Dermis microvascular lymphatic vessel endothelial cell (primary cell): ENCODE results near the gene PLCD4. TPM values are rescaled to one million over a fixed set of nuclear protein-coding genes. Genes with fewer than 3 reads are reported as not detected.

ENCODE experiments used
- DNase-seq, 2 donors: peaks; one replicate each; pipeline versions ENCODE4 v3.0.0 to v3.0.0-alpha.2; 2010; ENCODE audit warnings: low read depth in 2 of 2
- total RNA-seq: library from RNA; depleted of rRNA; stranded (reverse); fragments of >200 nt; gene quantifications from 2 replicates; pipeline ENCODE4 v1.2.1, GENCODE V29; 2014

Gene PLCD4
- total RNA-seq, 1 donor from 2014 or later, result 1.4 TPM

DNA sequence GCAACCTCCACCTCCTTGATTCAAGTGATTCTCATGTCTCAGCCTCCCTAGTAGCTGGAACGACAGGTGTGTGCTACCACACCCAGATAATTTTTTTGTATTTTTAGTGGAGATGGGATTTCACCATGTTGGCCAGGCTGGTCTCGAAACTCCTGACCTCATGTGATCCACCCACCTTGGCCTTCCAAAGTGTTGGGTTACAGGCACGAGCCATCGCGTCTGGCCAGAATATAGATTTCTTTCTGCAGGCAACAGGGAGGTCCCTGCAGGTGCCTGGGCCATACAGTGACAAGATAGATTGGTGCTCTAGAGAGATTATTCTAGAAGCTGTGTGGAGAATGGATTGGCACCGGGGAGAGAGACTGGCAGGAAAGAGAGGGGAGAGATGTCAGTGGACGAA lies 13.3 kb downstream of the PLCD4 start:
- DNase-seq, result no peak

DNA sequence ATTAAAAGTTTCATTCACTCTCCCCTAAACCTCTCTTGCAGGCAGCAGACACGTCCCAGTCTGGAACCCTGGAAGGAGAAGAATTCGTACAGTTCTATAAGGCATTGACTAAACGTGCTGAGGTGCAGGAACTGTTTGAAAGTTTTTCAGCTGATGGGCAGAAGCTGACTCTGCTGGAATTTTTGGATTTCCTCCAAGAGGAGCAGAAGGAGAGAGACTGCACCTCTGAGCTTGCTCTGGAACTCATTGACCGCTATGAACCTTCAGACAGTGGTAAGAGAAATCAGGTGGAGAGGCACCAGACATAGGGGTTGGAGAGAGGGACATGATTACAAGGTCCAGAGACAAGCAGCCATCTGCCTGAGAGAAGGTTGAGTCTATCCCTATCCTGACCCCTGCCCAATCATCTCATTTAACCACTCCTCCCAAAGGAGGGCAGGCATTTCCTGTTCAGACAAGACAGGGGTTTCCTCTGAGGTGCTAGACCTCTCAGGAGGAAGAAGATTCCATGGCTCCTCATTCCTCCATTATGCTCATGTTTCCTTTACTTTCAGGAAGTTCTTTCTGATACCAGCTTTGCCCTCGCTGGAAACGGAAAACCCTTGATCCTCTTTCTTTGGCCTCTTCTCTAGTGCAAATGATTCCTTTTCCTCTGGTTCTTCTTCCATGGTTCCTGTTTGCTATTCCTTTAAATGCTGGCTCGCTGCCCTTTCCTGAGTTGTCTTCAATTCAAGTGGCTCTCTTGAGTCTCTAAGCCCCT lies 15.1 kb downstream of the PLCD4 start:
- peak in 1 of 2 donors; percentile 12 for DNase-seq

DNA sequence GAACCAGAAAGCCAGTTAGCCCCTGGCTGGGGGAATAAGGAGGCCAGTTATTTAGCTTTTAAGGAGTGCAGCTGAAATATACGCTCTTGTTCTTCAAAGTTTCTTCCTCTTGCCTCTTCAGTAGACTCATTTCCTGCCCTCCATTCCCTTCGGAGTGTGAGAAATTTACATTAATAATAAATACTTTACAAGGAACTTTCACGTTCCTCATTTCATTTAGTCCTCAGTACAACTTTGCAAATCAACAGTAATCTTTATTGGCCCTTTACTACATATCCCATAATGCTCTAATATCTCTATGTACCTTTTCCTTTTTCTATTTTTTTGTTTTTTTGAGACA lies 15.6 kb downstream of the PLCD4 start:
- no peak for DNase-seq

DNA sequence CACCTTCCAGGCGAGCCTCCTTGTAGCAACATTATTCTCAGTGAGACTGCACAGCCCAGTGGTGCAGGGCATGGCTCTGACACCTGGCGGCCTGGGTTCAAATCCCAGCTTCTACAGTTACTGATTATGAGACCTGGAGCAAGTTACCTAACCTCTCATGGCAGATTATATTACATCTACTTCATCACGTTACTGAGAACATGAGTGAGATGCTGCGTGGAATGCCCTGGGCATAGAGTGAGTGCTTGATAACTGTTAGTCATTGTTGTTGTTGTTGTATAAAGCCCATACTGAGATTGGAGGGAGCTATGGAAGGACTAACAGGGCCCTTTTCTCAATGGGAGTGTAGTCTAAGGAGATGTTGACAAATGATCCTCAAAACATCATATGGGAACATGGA lies 18.7 kb downstream of the PLCD4 start:
- DNase-seq, result no peak

DNA sequence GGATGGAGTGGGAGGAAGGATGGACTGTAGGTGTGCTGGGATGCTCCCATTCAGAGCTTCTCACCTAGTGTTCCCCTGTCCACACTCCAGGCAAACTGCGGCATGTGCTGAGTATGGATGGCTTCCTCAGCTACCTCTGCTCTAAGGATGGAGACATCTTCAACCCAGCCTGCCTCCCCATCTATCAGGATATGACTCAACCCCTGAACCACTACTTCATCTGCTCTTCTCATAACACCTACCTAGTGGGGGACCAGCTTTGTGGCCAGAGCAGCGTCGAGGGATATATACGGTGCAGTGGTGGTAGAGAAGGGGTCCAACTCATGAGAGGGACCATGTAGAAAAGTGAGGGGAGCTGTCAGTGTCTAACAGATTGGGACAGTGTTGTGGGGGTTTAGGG lies 20.2 kb downstream of the PLCD4 start:
- DNase-seq, result no peak

DNA sequence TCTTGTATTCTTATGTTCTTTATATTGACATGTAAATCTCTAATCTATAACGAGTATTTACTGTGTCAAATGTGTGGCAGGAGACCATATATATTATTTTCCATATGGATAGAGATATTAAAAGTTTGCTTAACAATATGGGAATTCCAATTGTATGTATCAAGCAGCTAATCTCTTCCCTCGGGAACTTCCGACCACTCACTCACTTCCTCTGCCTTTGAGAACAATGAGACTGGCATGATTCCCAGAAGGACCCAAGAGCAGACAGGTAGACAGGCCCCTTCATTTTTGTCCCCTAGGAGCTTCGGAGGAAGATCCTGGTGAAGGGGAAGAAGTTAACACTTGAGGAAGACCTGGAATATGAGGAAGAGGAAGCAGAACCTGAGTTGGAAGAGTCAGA lies 24.1 kb downstream of the PLCD4 start:
- peak; percentile 43 to 92 for DNase-seq

DNA sequence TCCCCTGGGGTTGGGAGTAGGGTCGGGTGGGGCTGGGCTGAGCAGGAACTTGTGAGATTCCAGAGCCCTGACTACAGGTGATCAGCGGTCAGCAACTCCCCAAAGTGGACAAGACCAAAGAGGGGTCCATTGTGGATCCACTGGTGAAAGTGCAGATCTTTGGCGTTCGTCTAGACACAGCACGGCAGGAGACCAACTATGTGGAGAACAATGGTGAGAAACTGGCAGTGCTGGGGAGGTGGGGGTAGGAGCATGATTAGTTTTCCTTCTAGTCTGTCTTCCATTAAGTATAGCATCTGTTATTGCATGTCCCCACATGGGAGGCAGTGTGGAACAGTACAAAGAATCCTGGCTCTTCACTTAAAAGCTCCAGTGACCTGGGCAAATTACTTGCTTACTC lies 28.0 kb downstream of the PLCD4 start:
- no peak for DNase-seq

DNA sequence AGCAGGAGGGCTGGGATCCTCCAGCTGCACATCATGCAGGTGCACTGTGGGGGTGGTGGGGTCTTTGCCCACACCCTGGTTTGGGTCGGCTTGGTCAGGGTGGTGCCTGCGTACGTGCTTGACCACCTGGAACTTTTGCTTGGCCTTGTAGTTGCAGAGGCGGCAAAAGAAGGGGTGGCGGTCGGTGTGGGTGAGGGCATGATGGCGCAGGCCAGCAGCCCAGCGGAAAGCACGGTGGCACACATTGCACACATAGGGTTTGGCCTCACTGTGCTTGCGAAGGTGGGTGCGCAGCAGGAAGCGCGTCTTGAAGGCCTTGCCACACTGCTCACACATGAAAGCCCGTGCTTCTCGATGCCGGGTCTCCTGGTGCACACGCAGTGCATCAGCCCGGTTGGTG lies 30.7 kb downstream of the PLCD4 start:
- DNase-seq, result no peak

DNA sequence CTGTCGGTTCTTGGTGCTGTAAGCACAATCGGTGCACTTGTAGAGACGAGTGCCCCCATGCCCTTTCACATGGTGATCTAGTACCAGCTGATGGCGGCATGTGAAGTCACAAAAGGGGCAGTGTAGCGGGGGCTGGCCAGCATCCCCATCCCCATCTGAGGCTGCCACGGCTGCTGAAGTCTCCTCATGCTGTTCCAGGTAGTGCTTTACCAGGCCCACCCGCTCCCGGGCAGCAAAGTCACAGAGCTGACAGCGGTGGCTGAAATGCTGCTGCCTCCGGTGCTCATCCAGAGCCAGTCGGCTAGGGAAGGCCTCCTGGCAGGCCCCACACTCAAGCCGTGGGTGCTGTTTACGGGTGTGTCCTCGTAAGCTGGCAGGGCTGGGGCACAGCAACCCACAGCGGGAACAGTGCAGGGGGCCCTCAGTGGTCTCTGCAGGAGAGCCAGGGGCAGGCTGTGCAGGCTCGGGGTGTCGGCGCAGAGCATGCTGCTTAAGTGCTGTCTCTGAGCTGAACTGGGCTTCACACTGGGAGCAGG lies 34.5 kb downstream of the PLCD4 start:
- DNase-seq, result no peak

DNA sequence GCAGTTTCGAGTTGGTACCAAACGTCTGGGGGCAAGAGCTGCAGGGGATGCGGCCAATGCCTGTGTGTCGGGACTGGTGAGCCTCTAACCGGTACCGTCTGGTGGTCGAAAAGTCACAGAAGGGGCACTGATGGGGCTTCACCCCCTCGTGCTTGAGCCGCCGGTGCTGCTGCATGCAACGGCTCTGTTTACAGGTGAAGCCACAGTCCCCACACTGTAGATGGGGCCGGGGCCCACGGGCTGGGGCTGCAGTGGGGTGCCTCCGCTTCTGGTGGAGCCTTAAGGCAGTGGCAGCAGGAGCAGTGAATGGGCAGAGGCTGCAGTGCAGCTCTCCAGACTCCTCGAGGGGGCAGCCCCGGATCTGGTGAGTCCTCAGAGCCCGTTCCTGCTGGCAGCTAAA lies 35.1 kb downstream of the PLCD4 start:
- DNase-seq, result no peak

DNA sequence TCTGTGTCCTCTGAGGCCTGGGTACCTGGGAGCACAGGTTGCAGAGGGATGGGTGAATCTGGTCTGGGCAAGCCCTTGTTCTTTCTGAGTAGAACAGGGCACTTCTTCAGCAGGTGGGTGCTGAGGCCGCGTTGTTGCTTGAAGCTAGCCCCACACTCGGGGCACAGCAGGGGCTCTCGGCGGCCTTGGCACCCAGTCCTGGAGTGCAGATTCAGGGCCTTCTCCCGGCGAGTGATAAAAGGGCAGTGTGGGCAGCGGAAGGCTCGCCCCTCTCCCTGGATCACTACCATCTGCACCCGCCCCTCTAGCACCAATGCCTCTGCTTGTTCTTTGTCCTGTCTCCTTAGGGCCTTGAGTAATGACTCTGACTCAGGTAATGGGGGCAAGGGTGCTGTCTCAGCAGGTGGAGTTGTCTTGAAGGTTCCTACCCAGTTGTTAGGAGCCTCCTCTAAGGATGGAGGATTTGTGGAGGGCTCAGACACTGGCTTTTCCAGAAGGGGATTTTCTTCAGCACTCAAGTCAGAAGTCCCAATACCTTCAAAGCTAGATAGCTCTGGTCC lies 36.1 kb downstream of the PLCD4 start:
- DNase-seq, result no peak

DNA sequence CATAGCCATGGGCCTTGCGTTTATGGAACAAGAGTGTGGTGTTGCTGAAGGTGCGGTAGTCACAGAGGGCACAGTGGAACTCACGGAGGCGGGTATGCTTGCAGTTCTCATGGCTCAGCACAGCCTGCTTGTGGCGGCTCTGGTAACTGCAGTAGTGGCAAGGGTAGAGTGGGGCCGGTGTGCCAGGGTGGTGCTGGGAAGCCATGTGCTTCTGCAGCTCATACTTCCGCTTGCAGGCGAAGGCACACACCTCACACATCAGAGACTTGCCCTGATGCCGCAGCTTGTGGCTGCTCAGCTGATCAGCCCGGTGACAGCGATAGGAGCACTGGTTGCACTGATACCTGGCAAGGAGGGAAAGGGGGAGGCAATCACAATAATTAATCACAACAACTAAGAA lies 37.0 kb downstream of the PLCD4 start:
- DNase-seq, result no peak

DNA sequence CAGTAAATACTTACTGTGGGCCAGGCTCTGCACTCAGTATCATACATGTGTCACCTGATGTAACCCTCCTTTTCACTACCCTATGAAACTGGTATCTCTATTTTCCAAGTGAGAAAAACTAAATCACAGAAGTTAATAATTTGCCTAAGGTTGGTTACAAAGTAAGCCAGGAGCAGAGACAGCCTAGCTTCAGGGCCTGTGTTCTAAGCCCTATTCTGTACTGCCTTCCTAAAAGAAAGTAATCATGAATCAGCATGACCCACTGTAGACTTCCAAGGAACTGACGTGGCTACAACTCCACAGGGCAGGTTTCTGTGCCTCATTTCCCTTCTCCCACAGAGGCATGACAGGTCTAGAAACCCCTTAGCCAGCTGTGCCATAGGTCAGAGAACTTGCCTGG lies 37.4 kb downstream of the PLCD4 start:
- DNase-seq, result peak in 1 of 2 donors; percentile 60

DNA sequence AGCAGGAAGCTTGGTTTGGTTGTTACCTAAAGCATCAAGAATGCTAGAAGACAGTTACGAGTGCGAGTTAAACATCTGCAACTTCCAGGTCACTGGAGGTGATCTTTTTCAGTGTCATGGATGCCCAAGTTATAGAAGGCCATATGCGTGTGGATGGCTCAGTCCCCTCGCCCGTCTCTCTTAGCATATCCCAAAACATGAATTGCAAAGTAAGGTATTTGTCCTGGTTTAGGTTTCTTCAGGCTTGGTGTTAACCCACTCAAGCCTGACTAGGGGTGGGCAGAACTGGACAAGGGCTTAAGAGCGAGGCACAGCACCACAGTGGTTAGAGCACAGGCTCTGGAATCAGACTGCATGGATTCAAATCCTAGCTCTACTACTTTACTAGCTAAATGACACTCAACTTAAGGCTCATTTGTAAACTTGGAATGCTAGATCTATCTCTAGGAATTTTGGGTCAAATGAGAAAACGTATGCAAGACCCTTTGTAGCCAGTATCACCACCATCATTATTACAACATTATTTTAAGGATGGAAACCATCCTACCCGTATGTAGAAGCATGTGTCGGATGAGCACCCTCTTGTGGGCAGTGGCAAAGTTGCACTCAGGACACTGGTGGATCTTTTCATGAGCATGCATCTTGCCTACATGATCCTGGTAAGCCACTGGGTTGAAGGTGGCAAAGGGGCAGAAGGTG lies 40.5 kb downstream of the PLCD4 start:
- peak; percentile 58 to 72 for DNase-seq

DNA sequence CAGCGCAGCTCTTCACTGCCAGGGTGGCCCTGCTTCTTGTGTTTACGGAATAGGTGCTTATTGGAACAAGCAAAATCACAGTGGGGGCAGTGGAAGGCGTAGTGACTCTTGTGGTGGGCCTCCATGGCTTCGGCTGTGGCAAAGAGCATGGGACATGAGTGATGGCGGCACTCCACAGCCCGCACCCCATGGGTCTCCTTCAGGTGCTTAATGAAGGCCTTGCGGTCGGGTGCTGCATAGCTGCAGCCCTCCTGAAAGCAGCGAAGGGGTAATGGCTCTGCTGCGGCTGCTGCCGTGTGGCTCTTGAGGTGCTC lies 41.0 kb downstream of the PLCD4 start:
- no peak for DNase-seq

DNA sequence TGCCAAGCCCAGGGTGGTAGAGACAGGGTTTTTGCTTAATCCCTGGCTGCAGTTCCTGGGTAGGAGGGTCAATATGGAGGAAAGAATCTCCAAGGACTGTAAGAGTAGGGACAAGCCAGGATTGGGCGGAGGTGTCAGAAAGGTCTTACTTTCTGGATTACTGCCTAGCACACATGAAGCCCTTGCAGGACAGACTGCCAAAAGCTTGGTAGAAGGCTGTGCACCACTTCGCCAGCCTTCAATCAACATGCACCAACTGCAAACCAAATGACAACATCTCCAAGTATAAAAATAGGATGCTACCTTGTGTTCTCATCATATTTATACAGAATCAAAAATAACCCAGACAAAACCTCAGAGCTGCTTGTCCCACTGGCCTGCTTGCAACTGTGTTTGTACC lies 48.1 kb downstream of the PLCD4 start:
- DNase-seq, result no peak

DNA sequence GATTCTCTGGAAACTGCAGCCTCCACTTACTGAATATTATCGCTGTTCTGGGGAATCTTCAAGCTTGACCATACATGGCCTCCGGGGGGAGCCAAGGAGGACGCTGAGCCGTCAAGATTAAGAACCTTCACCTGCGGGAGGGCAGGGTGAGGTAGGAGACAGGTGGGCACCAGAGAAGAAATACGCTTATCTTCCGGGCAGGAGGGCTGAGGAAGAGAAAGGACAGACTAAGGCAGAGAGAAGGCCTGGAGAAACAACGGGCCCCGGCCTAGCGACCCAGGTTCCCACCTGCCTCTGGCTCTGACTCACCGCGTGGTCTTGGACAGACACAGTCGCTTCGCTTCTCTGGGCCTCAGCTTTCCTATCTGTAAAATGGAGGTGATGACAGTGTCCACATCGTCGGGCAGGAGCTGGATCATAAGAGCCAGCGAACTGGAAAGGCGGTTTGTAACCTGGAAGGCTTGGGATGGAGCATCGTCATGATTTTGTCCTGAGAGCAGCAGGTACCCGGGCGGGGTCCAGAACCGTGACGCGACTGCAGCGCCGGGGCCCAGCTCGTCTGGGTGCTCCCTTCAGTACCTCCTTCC lies 51.1 kb downstream of the PLCD4 start:
- peak in 1 of 2 donors; percentile 53 for DNase-seq

DNA sequence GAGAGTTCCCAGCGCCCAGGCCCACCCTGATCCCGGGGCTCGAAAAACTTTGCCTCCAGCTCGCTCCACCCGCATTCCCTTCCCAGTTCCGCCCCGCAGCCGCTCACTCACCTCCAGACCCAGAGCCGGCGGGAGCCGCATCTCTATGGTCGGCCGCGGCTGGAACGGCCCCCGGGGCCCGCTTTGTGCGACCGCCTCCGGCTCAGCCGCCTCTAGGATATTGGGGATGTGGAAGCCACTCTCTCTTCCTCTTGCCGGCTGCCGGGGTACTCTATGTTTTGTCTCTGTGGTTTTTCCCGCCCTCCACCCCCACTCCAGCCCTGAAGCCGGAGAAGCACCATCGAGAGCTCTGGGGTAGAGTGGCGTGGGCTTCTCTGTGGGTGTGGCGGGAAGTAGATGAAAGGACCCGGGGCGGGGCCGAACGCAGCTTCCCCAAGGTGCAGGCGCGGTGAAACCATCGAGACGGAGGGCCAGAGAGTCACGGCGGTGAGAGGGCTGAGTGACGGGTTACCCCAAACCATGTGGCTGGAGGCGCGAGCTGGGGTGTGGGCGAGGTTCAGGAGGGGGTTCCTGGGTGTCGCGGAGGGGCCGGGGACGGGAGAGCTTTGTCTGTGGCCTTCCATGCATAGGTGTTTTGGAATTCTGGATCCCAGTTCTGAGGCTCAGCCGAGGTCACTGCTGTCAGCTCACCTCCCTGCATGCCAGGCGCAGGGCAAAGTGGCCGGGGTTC lies 51.7 kb downstream of the PLCD4 start, which contains the start of the genes BCS1L and ZNF142:
Gene BCS1L (plus strand): TSS at position 426 of the 730 bp plus-strand sequence. CDS start 1,305 bp downstream, outside the sequence.
Gene ZNF142 (minus strand): TSS at position 366 of the 730 bp plus-strand sequence. CDS start 3,194 bp downstream, outside the sequence.
- DNase-seq, result peak; percentile 70 to 87

DNA sequence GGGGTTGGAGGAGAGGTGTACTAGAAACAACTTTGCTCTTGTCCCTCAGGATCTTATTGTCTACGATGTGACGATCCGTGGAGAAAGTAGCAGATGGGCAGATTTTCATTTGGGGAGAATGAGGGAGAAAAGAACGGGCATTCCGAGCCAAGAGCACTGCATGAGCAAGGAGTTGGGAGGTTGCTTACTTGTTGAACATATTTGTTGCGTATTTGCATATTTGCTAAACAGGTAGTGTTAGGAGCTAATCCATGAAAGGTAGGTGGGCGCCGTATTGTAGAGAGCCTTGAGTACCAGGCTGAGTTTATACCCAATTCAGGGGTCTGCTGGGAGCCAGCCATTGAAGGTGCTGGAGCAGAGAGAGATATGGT lies 52.3 kb downstream of the PLCD4 start:
- DNase-seq, result no peak

DNA sequence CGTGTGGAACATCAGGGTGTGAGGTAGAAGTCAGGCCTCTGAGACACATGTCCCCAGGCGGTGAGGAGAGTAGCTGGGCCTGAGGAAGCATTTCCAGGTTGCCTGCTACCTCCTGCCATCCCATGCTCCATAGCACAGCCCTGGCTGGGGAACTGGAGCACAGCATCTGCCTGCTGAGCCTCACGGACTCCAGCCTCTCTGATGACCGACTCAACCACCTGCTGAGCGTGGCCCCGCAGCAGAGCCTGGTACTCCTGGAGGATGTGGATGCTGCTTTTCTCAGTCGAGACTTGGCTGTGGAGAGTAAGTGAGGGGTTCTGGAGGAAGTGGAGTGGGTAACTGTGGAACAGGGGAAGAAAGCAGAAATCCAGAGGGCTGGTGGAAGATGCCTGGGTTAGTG lies 54.7 kb downstream of the PLCD4 start:
- no peak for DNase-seq

DNA sequence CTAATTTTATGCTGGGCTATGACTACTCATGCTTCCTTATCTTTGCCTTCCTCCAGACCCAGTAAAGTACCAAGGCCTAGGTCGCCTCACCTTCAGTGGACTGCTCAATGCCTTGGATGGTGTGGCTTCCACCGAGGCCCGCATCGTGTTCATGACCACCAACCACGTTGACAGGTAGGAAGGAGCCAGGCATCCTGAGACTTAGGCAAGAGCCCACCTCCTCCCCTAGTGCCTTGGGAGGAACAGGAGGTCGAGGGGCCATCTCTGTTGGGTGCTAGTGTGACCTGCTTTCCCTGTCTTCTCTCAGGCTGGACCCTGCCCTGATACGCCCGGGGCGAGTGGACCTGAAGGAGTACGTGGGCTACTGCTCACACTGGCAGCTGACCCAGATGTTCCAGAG lies 55.1 kb downstream of the PLCD4 start:
- DNase-seq, result no peak

DNA sequence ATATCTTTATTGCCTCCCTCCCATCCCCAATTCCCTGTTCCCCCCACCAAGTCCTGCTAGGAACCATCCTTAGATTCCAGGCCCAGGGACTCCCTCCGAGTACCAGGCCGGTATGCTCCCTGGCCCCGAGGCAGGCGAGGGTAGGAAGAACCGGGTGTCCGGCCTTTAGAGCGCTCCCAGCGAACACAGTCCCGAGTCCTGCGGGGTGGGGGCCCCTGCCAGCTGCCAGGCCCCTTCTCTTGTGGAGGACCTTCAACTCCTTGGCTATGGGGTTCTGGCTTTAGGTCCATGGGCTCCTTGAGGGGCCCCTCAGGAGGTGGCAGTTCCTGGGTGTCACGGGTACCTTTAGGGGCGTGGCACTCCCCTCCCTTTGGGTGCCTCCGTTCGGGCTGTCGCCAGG lies 56.2 kb downstream of the PLCD4 start:
- no peak for DNase-seq
